Activated CD4-positive, alpha-beta T cell treated with anti-CD3 and anti-CD28 coated beads, Interleukin-2, amount 10 ng/mL, durations not matched to agents 7 days and 5 days (primary cell): Measurements from ENCODE around the gene SPIRE2. TPM values are rescaled to one million over a fixed set of nuclear protein-coding genes. Genes with fewer than 3 reads are reported as not detected.

Source experiments
- CTCF ChIA-PET: fragments of 350-600 bp; sonication (Branson Sonifier 250); formaldehyde crosslinking; loops from one replicate; lab custom pipeline; 2021; ENCODE audit warnings: antibody characterized with exemption; lab: Charles Lee
- POLR2A ChIA-PET: fragments of 350-600 bp; sonication (Branson Sonifier 250); formaldehyde crosslinking; loops from one replicate; lab custom pipeline; 2021; ENCODE audit warnings: antibody characterized with exemption; lab: Charles Lee
- DNase-seq: peaks from one replicate; pipeline ENCODE4 v3.0.0-alpha.2; 2020
- H3K27ac Mint-ChIP-seq: one replicate; pipeline ENCODE4 v1.8.0; 2021; ENCODE audit warnings: mild to moderate bottlenecking, moderate library complexity, mixed read lengths
- H3K27me3 Mint-ChIP-seq: one replicate; pipeline ENCODE4 v1.8.0; 2021; ENCODE audit warnings: mixed read lengths
- H3K36me3 Mint-ChIP-seq: one replicate; pipeline ENCODE4 v1.8.0; 2021; ENCODE audit warnings: low read depth, mixed read lengths
- H3K4me1 Mint-ChIP-seq: one replicate; pipeline ENCODE4 v1.8.0; 2021; ENCODE audit warnings: mixed read lengths
- H3K4me3 Mint-ChIP-seq: one replicate; pipeline ENCODE4 v1.8.0; 2021; ENCODE audit warnings: mild to moderate bottlenecking, moderate library complexity, mixed read lengths
- H3K9me3 Mint-ChIP-seq: one replicate; pipeline ENCODE4 v1.8.0; 2021; ENCODE audit warnings: mixed read lengths
- total RNA-seq, 2 experiments: library from RNA; stranded (reverse); gene quantifications; one replicate each; pipeline ENCODE4 v1.2.3, GENCODE V29; 2021

SPIRE2 gene
- total RNA-seq, 2 experiments from 2014 or later: 1.1 to 1.8 TPM

GRCh38 chr16:89898201-89898967 lies 70.1 kb downstream of the SPIRE2 start:
- ChIA-PET CTCF (interaction anchor here (2.1 kb wide), 1 partner anchor 12 kb away, joined by 8 read pairs; no protein-coding TSS in a partner anchor), POLR2A (interaction anchor here (0.5 kb wide), 1 partner anchor 10 kb away, joined by 3 read pairs; no protein-coding TSS in a partner anchor)
- no peak overlapping the region for H3K4me3 Mint-ChIP-seq
- peaks cover 27% of the 10 kb centered on the region for H3K36me3 Mint-ChIP-seq
- no peaks in the 10 kb centered on the region for H3K4me1 Mint-ChIP-seq
- H3K27me3 Mint-ChIP-seq: no peaks in the 10 kb centered on the region
- no peak for DNase-seq
- no peaks in the 10 kb centered on the region for H3K9me3 Mint-ChIP-seq
- no peak overlapping the region for H3K27ac Mint-ChIP-seq

GRCh38 chr16:89899879-89900481 lies 71.7 kb downstream of the SPIRE2 start:
- Mint-ChIP-seq H3K27me3 (no peaks in the 10 kb centered on the region), H3K4me3 (no peak overlapping the region), H3K27ac (no peak overlapping the region), H3K9me3 (no peaks in the 10 kb centered on the region), H3K36me3 (peaks cover 23% of the 10 kb centered on the region), H3K4me1 (no peaks in the 10 kb centered on the region)
- ChIA-PET POLR2A (no interaction called here), CTCF (interaction anchor here (2.1 kb wide), 1 partner anchor 10 kb away, joined by 8 read pairs; no protein-coding TSS in a partner anchor)
- DNase-seq: no peak

- ChIA-PET POLR2A (no interaction called here), CTCF (no interaction called here)
- no peak for DNase-seq
- Mint-ChIP-seq H3K4me3 (no peak overlapping the region), H3K36me3 (peaks cover 23% of the 10 kb centered on the region), H3K27me3 (no peaks in the 10 kb centered on the region), H3K9me3 (no peaks in the 10 kb centered on the region), H3K27ac (no peak overlapping the region), H3K4me1 (no peaks in the 10 kb centered on the region)
Observed at GRCh38 chr16:89900885-89901284, 72.6 kb downstream of the SPIRE2 start.

- no peak for DNase-seq
- no peaks in the 10 kb centered on the region for H3K4me1 Mint-ChIP-seq
- no peak overlapping the region for H3K27ac Mint-ChIP-seq
- CTCF ChIA-PET: no interaction called here
- H3K27me3 Mint-ChIP-seq: no peaks in the 10 kb centered on the region
- H3K4me3 Mint-ChIP-seq: no peak overlapping the region
- H3K36me3 Mint-ChIP-seq: peaks cover 35% of the 10 kb centered on the region
- H3K9me3 Mint-ChIP-seq: no peaks in the 10 kb centered on the region
- POLR2A ChIA-PET: no interaction called here
Observed at GRCh38 chr16:89902980-89903379, 74.7 kb downstream of the SPIRE2 start.

GRCh38 chr16:89903908-89904515 lies 75.7 kb downstream of the SPIRE2 start:
- H3K36me3 Mint-ChIP-seq: peaks cover 33% of the 10 kb centered on the region
- H3K27me3 Mint-ChIP-seq: no peaks in the 10 kb centered on the region
- ChIA-PET POLR2A (no interaction called here), CTCF (interaction anchor here (1.0 kb wide), 1 partner anchor 13 kb away, joined by 3 read pairs; no protein-coding TSS in a partner anchor)
- no peaks in the 10 kb centered on the region for H3K9me3 Mint-ChIP-seq
- DNase-seq: no peak
- H3K27ac Mint-ChIP-seq: no peak overlapping the region
- H3K4me1 Mint-ChIP-seq: no peaks in the 10 kb centered on the region
- no peak overlapping the region for H3K4me3 Mint-ChIP-seq

GRCh38 chr16:89904606-89905510 lies 76.6 kb downstream of the SPIRE2 start:
- CTCF ChIA-PET: interaction anchor here (0.5 to 1.0 kb wide), 3 partner anchors 12 to 20 kb away, joined by 3 read pairs; no protein-coding TSS in a partner anchor
- no peak for DNase-seq
- POLR2A ChIA-PET: no interaction called here
- peaks cover 4% of the 10 kb centered on the region for H3K4me1 Mint-ChIP-seq
- H3K36me3 Mint-ChIP-seq: peaks cover 31% of the 10 kb centered on the region
- H3K27ac Mint-ChIP-seq: no peak overlapping the region
- no peaks in the 10 kb centered on the region for H3K9me3 Mint-ChIP-seq
- H3K27me3 Mint-ChIP-seq: no peaks in the 10 kb centered on the region
- H3K4me3 Mint-ChIP-seq: no peak overlapping the region

- H3K27ac Mint-ChIP-seq: no peak overlapping the region
- POLR2A ChIA-PET: no interaction called here
- H3K4me3 Mint-ChIP-seq: no peak overlapping the region
- no peaks in the 10 kb centered on the region for H3K27me3 Mint-ChIP-seq
- H3K4me1 Mint-ChIP-seq: peaks cover 8% of the 10 kb centered on the region
- no peak for DNase-seq
- CTCF ChIA-PET: interaction anchor here (1.0 kb wide), 1 partner anchor 19 kb away, joined by 3 read pairs; no protein-coding TSS in a partner anchor
- H3K9me3 Mint-ChIP-seq: no peaks in the 10 kb centered on the region
- peaks cover 30% of the 10 kb centered on the region for H3K36me3 Mint-ChIP-seq
Observed at GRCh38 chr16:89905511-89906139, 77.3 kb downstream of the SPIRE2 start.

- no peak overlapping the region for H3K4me3 Mint-ChIP-seq
- H3K36me3 Mint-ChIP-seq: peaks cover 32% of the 10 kb centered on the region
- ChIA-PET POLR2A (no interaction called here), CTCF (interaction anchor here (1.0 to 3.3 kb wide), 2 partner anchors 11 to 13 kb away, joined by 3 to 11 read pairs; partner anchors contain the start of gene MC1R)
- H3K9me3 Mint-ChIP-seq: no peaks in the 10 kb centered on the region
- no peak overlapping the region for H3K27ac Mint-ChIP-seq
- H3K4me1 Mint-ChIP-seq: peaks cover 8% of the 10 kb centered on the region
- no peaks in the 10 kb centered on the region for H3K27me3 Mint-ChIP-seq
- no peak for DNase-seq
Observed at GRCh38 chr16:89906140-89907025, 78.1 kb downstream of the SPIRE2 start.

GRCh38 chr16:89907055-89907814 lies 79.0 kb downstream of the SPIRE2 start:
- peaks cover 8% of the 10 kb centered on the region for H3K4me1 Mint-ChIP-seq
- CTCF ChIA-PET: interaction anchor here (0.8 to 3.3 kb wide), 4 partner anchors 10 to 201 kb away, joined by 3 to 11 read pairs (median 3); partner anchors contain the start of gene MC1R
- no peaks in the 10 kb centered on the region for H3K9me3 Mint-ChIP-seq
- POLR2A ChIA-PET: no interaction called here
- H3K4me3 Mint-ChIP-seq: no peak overlapping the region
- no peak overlapping the region for H3K27ac Mint-ChIP-seq
- DNase-seq: no peak
- H3K27me3 Mint-ChIP-seq: no peaks in the 10 kb centered on the region
- peaks cover 32% of the 10 kb centered on the region for H3K36me3 Mint-ChIP-seq

GRCh38 chr16:89908236-89908635 lies 80.0 kb downstream of the SPIRE2 start:
- CTCF ChIA-PET: interaction anchor here (0.7 to 3.3 kb wide), 4 partner anchors 10 to 202 kb away, joined by 3 to 11 read pairs (median 3); partner anchors contain the start of gene MC1R
- H3K27me3 Mint-ChIP-seq: no peaks in the 10 kb centered on the region
- peaks cover 35% of the 10 kb centered on the region for H3K36me3 Mint-ChIP-seq

More at GRCh38 chr16:89908236-89908635, 80.0 kb downstream of the SPIRE2 start:
- POLR2A ChIA-PET: interaction anchor here (0.6 kb wide), 1 partner anchor 10 kb away, joined by 3 read pairs; no protein-coding TSS in a partner anchor
- Mint-ChIP-seq H3K9me3 (no peaks in the 10 kb centered on the region), H3K4me3 (no peak overlapping the region), H3K27ac (no peak overlapping the region), H3K4me1 (peaks cover 8% of the 10 kb centered on the region)
- no peak for DNase-seq
